Tibial nerve (tissue), 4 donors: ENCODE results near the gene GYG2.

Experiments used
- EP300 ChIP-seq, 2 donors: sonication (generic); formaldehyde crosslinking; IDR thresholded peaks; one replicate each; pipeline ENCODE4 v1.6.1; 2017; ENCODE audit warnings: antibody characterized with exemption in 2 of 2, mild to moderate bottlenecking in 1 of 2
- POLR2A ChIP-seq, 2 donors: fragments of 450-650 bp; IDR thresholded peaks; one replicate each; pipeline ENCODE4 v1.6.1; 2017; ENCODE audit warnings: antibody characterized with exemption in 2 of 2, mild to moderate bottlenecking in 2 of 2, moderate library complexity in 2 of 2
- TF ChIP-seq, protein P1 (sequence below), 5 experiments: fragments of 200-600 bp in 3 of 5; fragments of 450-650 bp in 2 of 5; sonication (generic) in 3 of 5; IDR thresholded peaks; one replicate each; pipeline ENCODE4 v1.5.1; 2016 to 2019; ENCODE audit warnings: antibody characterized with exemption in 5 of 5, mild to moderate bottlenecking in 3 of 5, moderate library complexity in 2 of 5

GRCh38 chrX:2872671-2873277, 44.0 kb downstream of the GYG2 start:
- TF ChIP-seq EP300 (IDR thresholded peaks at IDR 0.05): no peak
- TF ChIP-seq, protein P1, sequence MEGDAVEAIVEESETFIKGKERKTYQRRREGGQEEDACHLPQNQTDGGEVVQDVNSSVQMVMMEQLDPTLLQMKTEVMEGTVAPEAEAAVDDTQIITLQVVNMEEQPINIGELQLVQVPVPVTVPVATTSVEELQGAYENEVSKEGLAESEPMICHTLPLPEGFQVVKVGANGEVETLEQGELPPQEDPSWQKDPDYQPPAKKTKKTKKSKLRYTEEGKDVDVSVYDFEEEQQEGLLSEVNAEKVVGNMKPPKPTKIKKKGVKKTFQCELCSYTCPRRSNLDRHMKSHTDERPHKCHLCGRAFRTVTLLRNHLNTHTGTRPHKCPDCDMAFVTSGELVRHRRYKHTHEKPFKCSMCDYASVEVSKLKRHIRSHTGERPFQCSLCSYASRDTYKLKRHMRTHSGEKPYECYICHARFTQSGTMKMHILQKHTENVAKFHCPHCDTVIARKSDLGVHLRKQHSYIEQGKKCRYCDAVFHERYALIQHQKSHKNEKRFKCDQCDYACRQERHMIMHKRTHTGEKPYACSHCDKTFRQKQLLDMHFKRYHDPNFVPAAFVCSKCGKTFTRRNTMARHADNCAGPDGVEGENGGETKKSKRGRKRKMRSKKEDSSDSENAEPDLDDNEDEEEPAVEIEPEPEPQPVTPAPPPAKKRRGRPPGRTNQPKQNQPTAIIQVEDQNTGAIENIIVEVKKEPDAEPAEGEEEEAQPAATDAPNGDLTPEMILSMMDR (IDR thresholded peaks at IDR 0.05): no peak
- TF ChIP-seq POLR2A (IDR thresholded peaks at IDR 0.05): no peak
